ENCODE measurements around the gene FBXO45.
"Not testable (repeated sequence)": the region's sequence is repeated elsewhere in the genome, so short reads cannot be mapped to it uniquely, and the experiment has no call there.

FBXO45 gene

GRCh38 chr3:196568246-196569002 lies at the start of gene FBXO45, which contains the start of gene WDR53:
Gene FBXO45 (plus strand): TSS chr3:196568660. CDS start chr3:196568985, 325 bp downstream.
Gene WDR53 (minus strand): TSS chr3:196568554. CDS start chr3:196561475, 7,079 bp downstream.
- DNase-seq (ENCODE audit: low read depth), result peak; percentile 94

- DNase-seq (ENCODE audit: low read depth), result peak; percentile 16
Measured at GRCh38 chr3:196518966-196519717, 49.3 kb upstream of the FBXO45 start.

GRCh38 chr3:196519718-196520082 lies 48.8 kb upstream of the FBXO45 start:
- no peak for DNase-seq (ENCODE audit: low read depth)

- not testable (repeated sequence) for DNase-seq (ENCODE audit: low read depth)
Measured at GRCh38 chr3:196521291-196521690, 47.2 kb upstream of the FBXO45 start.

- DNase-seq (ENCODE audit: low read depth), result no peak
Measured at GRCh38 chr3:196523841-196524240, 44.6 kb upstream of the FBXO45 start.

GRCh38 chr3:196524527-196524926 lies 43.9 kb upstream of the FBXO45 start:
- DNase-seq (ENCODE audit: low read depth), result no peak

- DNase-seq (ENCODE audit: low read depth), result no peak
Measured at GRCh38 chr3:196525141-196525540, 43.3 kb upstream of the FBXO45 start.

- peak; percentile 33 for DNase-seq (ENCODE audit: low read depth)
Measured at GRCh38 chr3:196528639-196529233, 39.7 kb upstream of the FBXO45 start.

- DNase-seq (ENCODE audit: low read depth), result no peak
Measured at GRCh38 chr3:196531418-196531817, 37.0 kb upstream of the FBXO45 start.

GRCh38 chr3:196533260-196533681 lies 35.2 kb upstream of the FBXO45 start:
- DNase-seq (ENCODE audit: low read depth), result no peak

- DNase-seq (ENCODE audit: low read depth), result peak; percentile 22
Measured at GRCh38 chr3:196537319-196537984, 31.0 kb upstream of the FBXO45 start.

- DNase-seq (ENCODE audit: low read depth), result no peak
Measured at GRCh38 chr3:196541684-196542445, 26.6 kb upstream of the FBXO45 start.

GRCh38 chr3:196544491-196544992 lies 23.9 kb upstream of the FBXO45 start:
- no peak for DNase-seq (ENCODE audit: low read depth)

GRCh38 chr3:196546537-196546936 lies 21.9 kb upstream of the FBXO45 start:
- no peak for DNase-seq (ENCODE audit: low read depth)

GRCh38 chr3:196547067-196547466 lies 21.4 kb upstream of the FBXO45 start:
- no peak for DNase-seq (ENCODE audit: low read depth)

GRCh38 chr3:196549312-196549711 lies 19.1 kb upstream of the FBXO45 start:
- not testable (repeated sequence) for DNase-seq (ENCODE audit: low read depth)

- DNase-seq (ENCODE audit: low read depth), result not testable (repeated sequence)
Measured at GRCh38 chr3:196550172-196550571, 18.3 kb upstream of the FBXO45 start.

- DNase-seq (ENCODE audit: low read depth), result no peak
Measured at GRCh38 chr3:196552253-196552652, 16.2 kb upstream of the FBXO45 start.

GRCh38 chr3:196553551-196553950 lies 14.9 kb upstream of the FBXO45 start:
- no peak for DNase-seq (ENCODE audit: low read depth)

- no peak for DNase-seq (ENCODE audit: low read depth)
Measured at GRCh38 chr3:196554205-196554604, 14.3 kb upstream of the FBXO45 start.

GRCh38 chr3:196555295-196555694 lies 13.2 kb upstream of the FBXO45 start:
- DNase-seq (ENCODE audit: low read depth), result no peak
